H1 (cell line): ENCODE measurements around the gene STKLD1.

Experiments used
- ASH2L ChIP-seq: fragments of 200-600, 300-600 bp; sonication (generic); IDR thresholded peaks from one replicate; pipeline ENCODE4 v1.7.1; 2017; ENCODE audit warnings: low read length
- ATF3 ChIP-seq: IDR thresholded peaks from 2 replicates; pipeline ENCODE4 v1.6.1; 2011; ENCODE audit warnings: low read depth, mild to moderate bottlenecking, low read length; ENCODE audit not compliant: insufficient read depth
- CBX8 ChIP-seq: fragments of 300-800, 300-1000 bp; sonication (generic); IDR thresholded peaks from 2 replicates; pipeline ENCODE4 v1.7.1; 2016; ENCODE audit warnings: low read depth, low read length, borderline replicate concordance
- CREB1 ChIP-seq: IDR thresholded peaks from 2 replicates; pipeline ENCODE4 v1.6.1; 2012; ENCODE audit warnings: inconsistent platforms
- CTCF ChIP-seq, 3 experiments: IDR thresholded peaks; 1 replicate in 2 of 3; 2 replicates in 1 of 3; pipeline versions ENCODE4 v1.5.1 to v1.6.1; 2011; ENCODE audit warnings: low read length in 3 of 3, mild to moderate bottlenecking in 3 of 3, inconsistent platforms in 2 of 3, low read depth in 1 of 3, moderate library complexity in 1 of 3; ENCODE audit not compliant: insufficient read depth in 1 of 3; ENCODE audit errors: control extremely low read depth in 1 of 3
- EP300 ChIP-seq, 2 experiments: IDR thresholded peaks; 1 replicate in 1 of 2; 2 replicates in 1 of 2; pipeline ENCODE4 v1.6.1; 2011 to 2012; ENCODE audit warnings: low read depth in 2 of 2, low read length in 2 of 2, mild to moderate bottlenecking in 2 of 2, borderline replicate concordance in 1 of 2, inconsistent platforms in 1 of 2, moderate library complexity in 1 of 2
- EZH2 ChIP-seq: fragments of 200-600 bp; sonication (generic); IDR thresholded peaks from 2 replicates; pipeline ENCODE4 v1.7.1; 2012; ENCODE audit warnings: low read depth, mild to moderate bottlenecking, moderate library complexity, low read length, inconsistent platforms; ENCODE audit not compliant: severe bottlenecking
- GTF2F1 ChIP-seq: IDR thresholded peaks from 2 replicates; pipeline ENCODE4 v1.6.1; 2012; ENCODE audit warnings: low read depth, low read length, improper control_type of control experiment, borderline replicate concordance
- KDM4A ChIP-seq: IDR thresholded peaks from one replicate; pipeline ENCODE4 v1.7.1; 2012; ENCODE audit warnings: low read depth, mild to moderate bottlenecking, moderate library complexity, low read length, inconsistent platforms; ENCODE audit not compliant: severe bottlenecking
- POLR2A ChIP-seq, 2 experiments: IDR thresholded peaks; 1 replicate in 1 of 2; 2 replicates in 1 of 2; pipeline ENCODE4 v1.6.1; 2011; ENCODE audit warnings: low read depth in 2 of 2, low read length in 2 of 2, mild to moderate bottlenecking in 2 of 2; ENCODE audit errors: control extremely low read depth in 1 of 2
- POLR2AphosphoS5 ChIP-seq: IDR thresholded peaks from 2 replicates; pipeline ENCODE4 v1.6.1; 2011; ENCODE audit warnings: low read depth, low read length
- SIN3A ChIP-seq, 2 experiments: IDR thresholded peaks in 1 of 2; conservative IDR thresholded peaks in 1 of 2; 2 replicates each; pipeline ENCODE4 v1.6.1; 2011 to 2012; ENCODE audit warnings: low read length in 2 of 2, improper control_type of control experiment in 1 of 2, low read depth in 1 of 2, mild to moderate bottlenecking in 1 of 2
- SIRT6 ChIP-seq: IDR thresholded peaks from one replicate; pipeline ENCODE4 v1.7.1; 2012; ENCODE audit warnings: low read length, inconsistent platforms

GRCh38 chr9:133428617-133429101, 52.5 kb downstream of the STKLD1 start:
- TF ChIP-seq CTCF (IDR thresholded peaks at IDR 0.05; ENCODE audit: control extremely low read depth in 1 of 3, insufficient read depth in 1 of 3, low read depth in 1 of 3, low read length in 3 of 3): no peak
- no peak for TF ChIP-seq CREB1
- TF ChIP-seq POLR2A (IDR thresholded peaks at IDR 0.05; ENCODE audit: control extremely low read depth in 1 of 2, low read depth in 2 of 2, low read length in 2 of 2): no peak
- no peak for TF ChIP-seq EZH2
- TF ChIP-seq POLR2AphosphoS5: no peak
- TF ChIP-seq CBX8: no peak
- TF ChIP-seq SIRT6: no peak
- TF ChIP-seq EP300 (IDR thresholded peaks at IDR 0.05; ENCODE audit: borderline replicate concordance in 1 of 2, low read depth in 2 of 2, low read length in 2 of 2): no peak
- TF ChIP-seq ATF3: no peak
- TF ChIP-seq ASH2L: no peak
- TF ChIP-seq KDM4A: no peak
- no peak; a peak in 1 of 4 replicates for TF ChIP-seq SIN3A (conservative IDR thresholded peaks at IDR 0.05 in 1 of 2, IDR thresholded peaks at IDR 0.05 in 1 of 2; ENCODE audit: low read depth in 1 of 2, low read length in 2 of 2)
- TF ChIP-seq GTF2F1: no peak
